Neural cell (in vitro differentiated cells): ENCODE data around the gene MICAL2. TPM values are rescaled to one million over a fixed set of nuclear protein-coding genes. Genes with fewer than 3 reads are reported as not detected.

ENCODE experiments used
- H2AFZ ChIP-seq: fragments of 200-600, 300-800 bp; sonication (generic), shearing (Covaris generic); 2 replicates; pipeline ENCODE4 v1.6.0; 2014; ENCODE audit warnings: low read depth, mild to moderate bottlenecking, antibody characterized with exemption, low read length, moderate library complexity
- H3F3A ChIP-seq: fragments of 200-600 bp; shearing (Covaris generic); 2 replicates; pipeline ENCODE4 v1.6.1; 2016; ENCODE audit warnings: mild to moderate bottlenecking, moderate library complexity, mixed read lengths, antibody characterized with exemption, low read length; ENCODE audit not compliant: insufficient read depth, poor library complexity, severe bottlenecking
- H3K27ac ChIP-seq: fragments of 200-600, 300-800 bp; sonication (generic), shearing (Covaris generic); 2 replicates; pipeline ENCODE4 v1.5.1; 2014; ENCODE audit warnings: mild to moderate bottlenecking, low read length, moderate library complexity
- H3K27me3 ChIP-seq: fragments of 300-800, 200-600 bp; sonication (generic), shearing (Covaris generic); 2 replicates; pipeline ENCODE4 v1.6.0; 2014; ENCODE audit warnings: mild to moderate bottlenecking, low read depth, low read length, moderate library complexity; ENCODE audit not compliant: insufficient read depth
- H3K36me3 ChIP-seq: fragments of 300-800, 200-600 bp; sonication (generic), shearing (Covaris generic); 2 replicates; pipeline ENCODE4 v1.5.1; 2014; ENCODE audit warnings: mild to moderate bottlenecking, antibody characterized with exemption, low read length, moderate library complexity; ENCODE audit not compliant: insufficient read depth
- H3K4me2 ChIP-seq: fragments of 300-800, 200-600 bp; sonication (generic), shearing (Covaris generic); 2 replicates; pipeline ENCODE4 v1.6.0; 2014; ENCODE audit warnings: mild to moderate bottlenecking, low read length
- H3K4me3 ChIP-seq: fragments of 300-800, 200-600 bp; sonication (generic), shearing (Covaris generic); 2 replicates; pipeline ENCODE4 v1.5.1; 2014; ENCODE audit warnings: mild to moderate bottlenecking, low read length, moderate library complexity
- H3K79me2 ChIP-seq: fragments of 200-600 bp; shearing (Covaris generic); replicated peaks from 2 replicates; pipeline ENCODE4 v1.6.0; 2014; ENCODE audit warnings: mild to moderate bottlenecking, low read length, moderate library complexity; ENCODE audit not compliant: insufficient read depth
- H3K9ac ChIP-seq: fragments of 300-800, 200-600 bp; sonication (generic), shearing (Covaris generic); 2 replicates; pipeline ENCODE4 v1.6.1; 2016; ENCODE audit warnings: mild to moderate bottlenecking, low read length, mixed read lengths
- H3K9me2 ChIP-seq: fragments of 200-600 bp; shearing (Covaris generic); 2 replicates; pipeline ENCODE4 v1.6.1; 2016; ENCODE audit warnings: mild to moderate bottlenecking, low read length, mixed read lengths; ENCODE audit not compliant: insufficient read depth
- H3K9me3 ChIP-seq: fragments of 200-600, 300-800 bp; sonication (generic), shearing (Covaris generic); 2 replicates; pipeline ENCODE4 v1.6.1; 2016; ENCODE audit warnings: mild to moderate bottlenecking, mixed run types, low read length, moderate library complexity, mixed read lengths
- H4K20me1 ChIP-seq: fragments of 200-600 bp; shearing (Covaris generic); 2 replicates; pipeline ENCODE4 v1.6.1; 2016; ENCODE audit warnings: mild to moderate bottlenecking, mixed run types; ENCODE audit not compliant: insufficient read depth
- CTCF ChIP-seq: fragments of 450-650 bp; IDR thresholded peaks from 2 replicates; pipeline ENCODE4 v1.5.1; 2014; ENCODE audit warnings: antibody characterized with exemption, mild to moderate bottlenecking, moderate library complexity; ENCODE audit not compliant: poor library complexity, severe bottlenecking
- EP300 ChIP-seq: fragments of 450-650 bp; conservative IDR thresholded peaks from 2 replicates; pipeline ENCODE4 v1.6.1; 2014; ENCODE audit warnings: antibody characterized with exemption, mild to moderate bottlenecking, moderate library complexity; ENCODE audit not compliant: poor library complexity, severe bottlenecking
- EZH2 ChIP-seq: fragments of 200-600, 300-800 bp; shearing (Covaris generic), sonication (generic); IDR thresholded peaks from 2 replicates; pipeline ENCODE4 v1.6.1; 2014; ENCODE audit warnings: antibody characterized with exemption, low read length, borderline replicate concordance, mild to moderate bottlenecking; ENCODE audit not compliant: insufficient read depth, poor library complexity, severe bottlenecking
- MXI1 ChIP-seq: fragments of 450-650 bp; conservative IDR thresholded peaks from 2 replicates; pipeline ENCODE4 v1.6.1; 2014; ENCODE audit warnings: antibody characterized with exemption, mild to moderate bottlenecking; ENCODE audit not compliant: poor library complexity, severe bottlenecking
- POLR2AphosphoS5 ChIP-seq: IDR thresholded peaks from 2 replicates; pipeline ENCODE4 v1.6.1; 2012
- RAD21 ChIP-seq: fragments of 450-650 bp; conservative IDR thresholded peaks from 2 replicates; pipeline ENCODE4 v1.6.1; 2014; ENCODE audit warnings: antibody characterized with exemption, mild to moderate bottlenecking, moderate library complexity
- REST ChIP-seq: IDR thresholded peaks from 2 replicates; pipeline ENCODE4 v1.6.1; 2012; ENCODE audit warnings: borderline replicate concordance
- SMC3 ChIP-seq: fragments of 450-650 bp; conservative IDR thresholded peaks from 2 replicates; pipeline ENCODE4 v1.6.1; 2014; ENCODE audit warnings: antibody characterized with exemption, mild to moderate bottlenecking, moderate library complexity; ENCODE audit not compliant: poor library complexity
- TAF1 ChIP-seq: IDR thresholded peaks from 2 replicates; pipeline ENCODE4 v1.6.1; 2012; ENCODE audit warnings: low read depth
- polyA plus RNA-seq: library from polyadenylated mRNA; depleted of rRNA; stranded (reverse); fragments of >200 nt; gene quantifications from 2 replicates; pipeline ENCODE4 v1.2.3, GENCODE V29; 2014

The MICAL2 gene
- polyA plus RNA-seq, 1 donor from 2014 or later: 2.2 TPM

- Histone ChIP-seq H3K27ac (no peak overlapping the region), H3K9ac (no peak overlapping the region), H4K20me1 (no peaks in the 10 kb centered on the region), H3K4me3 (no peak overlapping the region), H3K9me3 (no peaks in the 10 kb centered on the region), H3K27me3 (no peaks in the 10 kb centered on the region), H3K79me2 (no peaks in the 10 kb centered on the region), H3K36me3 (no peaks in the 10 kb centered on the region), H3K9me2 (no peaks in the 10 kb centered on the region), H2AFZ (no peak overlapping the region), H3K4me2 (no peak overlapping the region), H3F3A (no peaks in the 10 kb centered on the region)
- TF ChIP-seq CTCF (no peak), POLR2AphosphoS5 (no peak), RAD21 (no peak), SMC3 (no peak), EP300 (no peak), TAF1 (no peak), MXI1 (no peak), REST (no peak), EZH2 (no peak)
These were observed 110.7 kb downstream of the MICAL2 start for GRCh38 chr11:12221051-12221535.

GRCh38 chr11:12222055-12222792 lies 111.8 kb downstream of the MICAL2 start:
- H4K20me1 ChIP-seq: no peaks in the 10 kb centered on the region
- H3K9me2 ChIP-seq: no peaks in the 10 kb centered on the region
- H3K4me2 ChIP-seq: no peak overlapping the region
- no peak overlapping the region for H3K9ac ChIP-seq
- TF ChIP-seq EZH2 (no peak), POLR2AphosphoS5 (no peak), TAF1 (no peak), CTCF (no peak), REST (no peak), MXI1 (no peak), EP300 (no peak), RAD21 (no peak), SMC3 (no peak)
- no peaks in the 10 kb centered on the region for H3K27me3 ChIP-seq
- H2AFZ ChIP-seq: no peak overlapping the region
- no peak overlapping the region for H3K27ac ChIP-seq
- no peak overlapping the region for H3K4me3 ChIP-seq
- H3F3A ChIP-seq: no peaks in the 10 kb centered on the region
- no peaks in the 10 kb centered on the region for H3K9me3 ChIP-seq
- no peaks in the 10 kb centered on the region for H3K36me3 ChIP-seq
- no peaks in the 10 kb centered on the region for H3K79me2 ChIP-seq
